Tibial nerve (tissue), 4 donors: ENCODE data around the gene MADD. TPM values are rescaled to one million over a fixed set of nuclear protein-coding genes. Genes with fewer than 3 reads are reported as not detected.
A peak's percentile ranks its signal among the peaks of the same experiment; 100 is the strongest.

ENCODE experiments used
- DNase-seq, 2 donors: peaks; one replicate each; pipeline ENCODE4 v3.0.0-alpha.2; 2019; ENCODE audit warnings: low spot score in 2 of 2
- H3K27ac ChIP-seq, 4 donors: fragments of 200-600 bp; sonication (generic) in 3 of 4; one replicate each; pipeline ENCODE4 v1.5.1; 2017 to 2019; ENCODE audit warnings: mild to moderate bottlenecking in 1 of 4
- H3K27me3 ChIP-seq, 2 donors: fragments of 200-600 bp; sonication (generic) in 1 of 2; one replicate each; pipeline versions ENCODE4 v1.5.1 to v1.6.0; 2017 to 2019
- H3K36me3 ChIP-seq, 3 donors: fragments of 200-600 bp; sonication (generic); one replicate each; pipeline ENCODE4 v1.5.1; 2018 to 2019
- H3K4me1 ChIP-seq, 4 donors: fragments of 200-600 bp; sonication (generic) in 3 of 4; one replicate each; pipeline ENCODE4 v1.5.1; 2017 to 2019
- H3K4me3 ChIP-seq, 4 donors: fragments of 200-600 bp; sonication (generic) in 3 of 4; one replicate each; pipeline ENCODE4 v1.5.1; 2017 to 2019; ENCODE audit warnings: mild to moderate bottlenecking in 1 of 4, moderate library complexity in 1 of 4
- H3K9me3 ChIP-seq, 4 donors: fragments of 200-600 bp; sonication (generic) in 3 of 4; one replicate each; pipeline ENCODE4 v1.5.1; 2017 to 2019
- CTCF ChIP-seq, 5 experiments: fragments of 200-600 bp in 3 of 5; fragments of 450-650 bp in 2 of 5; sonication (generic) in 3 of 5; IDR thresholded peaks; one replicate each; pipeline ENCODE4 v1.5.1; 2016 to 2019; ENCODE audit warnings: antibody characterized with exemption in 5 of 5, mild to moderate bottlenecking in 3 of 5, moderate library complexity in 2 of 5
- EP300 ChIP-seq, 2 donors: sonication (generic); formaldehyde crosslinking; IDR thresholded peaks; one replicate each; pipeline ENCODE4 v1.6.1; 2017; ENCODE audit warnings: antibody characterized with exemption in 2 of 2, mild to moderate bottlenecking in 1 of 2
- POLR2A ChIP-seq, 2 donors: fragments of 450-650 bp; IDR thresholded peaks; one replicate each; pipeline ENCODE4 v1.6.1; 2017; ENCODE audit warnings: antibody characterized with exemption in 2 of 2, mild to moderate bottlenecking in 2 of 2, moderate library complexity in 2 of 2
- WGBS, 2 donors: methylation state at CpG; one replicate each; pipeline ENCODE4 v1.1.5; 2018; 5-methylcytosine and 5-hydroxymethylcytosine counted together
- total RNA-seq, 4 donors: library from RNA; depleted of rRNA; stranded (reverse); fragments of >200 nt; gene quantifications; one replicate each; pipeline ENCODE4 v1.1.0, GENCODE V29; 2016

MADD gene
- total RNA-seq: 10 to 100 TPM; 41.9 to 68.0 (median 52.2) TPM

- TF ChIP-seq POLR2A (IDR thresholded peaks at IDR 0.05): peak in 1 of 2 donors; percentile 73
- peak in 1 of 2 donors; percentile 58 for TF ChIP-seq EP300 (IDR thresholded peaks at IDR 0.05)
- peak in 1 of 5 experiments; percentile 32 for TF ChIP-seq CTCF (IDR thresholded peaks at IDR 0.05)
- Histone ChIP-seq H3K27me3 (no peaks in the 10 kb centered on the region), H3K9me3 (no peaks in the 10 kb centered on the region), H3K36me3 (peaks cover 0 to 16% (median 4%) of the 10 kb centered on the region in 3 donors), H3K27ac (peak within 1 kb of the TSS; percentile 88 to 97 (median 90)), H3K4me1 (peaks cover 0 to 53% (median 23%) of the 10 kb centered on the region in 4 donors), H3K4me3 (peak within 1 kb of the TSS; percentile 50 to 83 (median 64))
- peak; percentile 63 to 64 for DNase-seq
- WGBS, 2 donors: 0 to 2% methylated on average over 6 to 17 of the region's 57 CpGs
Observed at GRCh38 chr11:47269829-47270305, at the start of gene MADD. TSS of gene MADD (plus strand) at chr11:47270133.

- DNase-seq: no peak
- peak overlapping the region in 1 of 4 donors; percentile 32 for H3K27ac ChIP-seq
- H3K27me3 ChIP-seq: no peaks in the 10 kb centered on the region
- H3K36me3 ChIP-seq: peaks cover 0 to 73% (median 0%) of the 10 kb centered on the region in 3 donors
- TF ChIP-seq CTCF (IDR thresholded peaks at IDR 0.05) (no peak), POLR2A (IDR thresholded peaks at IDR 0.05) (no peak), EP300 (IDR thresholded peaks at IDR 0.05) (no peak)
- H3K4me1 ChIP-seq: peaks cover 0 to 48% (median 14%) of the 10 kb centered on the region in 4 donors
- 50% methylated on average over 1 of the region's 1 CpG for WGBS, 2 donors
- H3K4me3 ChIP-seq: no peak overlapping the region
- no peaks in the 10 kb centered on the region for H3K9me3 ChIP-seq
Observed at GRCh38 chr11:47220401-47220821, 49.5 kb upstream of the MADD start.

GRCh38 chr11:47222696-47223095, 47.2 kb upstream of the MADD start:
- 91 to 93% methylated on average over 2 of the region's 2 CpGs for WGBS, 2 donors
- H3K36me3 ChIP-seq: peaks cover 0 to 92% (median 0%) of the 10 kb centered on the region in 3 donors

GRCh38 chr11:47225552-47226400, 44.2 kb upstream of the MADD start:
- DNase-seq: no peak
- no peak overlapping the region for H3K27ac ChIP-seq
- H3K4me3 ChIP-seq: no peak overlapping the region
- no peaks in the 10 kb centered on the region for H3K27me3 ChIP-seq
- 88 to 89% methylated on average over 7 of the region's 7 CpGs for WGBS, 2 donors
- H3K36me3 ChIP-seq: peaks cover 0 to 91% (median 0%) of the 10 kb centered on the region in 3 donors
- H3K9me3 ChIP-seq: no peaks in the 10 kb centered on the region
- no peak for TF ChIP-seq CTCF (IDR thresholded peaks at IDR 0.05)
- no peak for TF ChIP-seq EP300 (IDR thresholded peaks at IDR 0.05)
- no peak for TF ChIP-seq POLR2A (IDR thresholded peaks at IDR 0.05)
- H3K4me1 ChIP-seq: peaks cover 0 to 6% (median 0%) of the 10 kb centered on the region in 4 donors

More at GRCh38 chr11:47222696-47223095, 47.2 kb upstream of the MADD start:
- Histone ChIP-seq H3K9me3 (no peaks in the 10 kb centered on the region), H3K4me3 (no peak overlapping the region), H3K4me1 (peaks cover 0 to 26% (median 3%) of the 10 kb centered on the region in 4 donors), H3K27ac (no peak overlapping the region), H3K27me3 (no peaks in the 10 kb centered on the region)
- DNase-seq: no peak
- TF ChIP-seq POLR2A (IDR thresholded peaks at IDR 0.05) (no peak), CTCF (IDR thresholded peaks at IDR 0.05) (no peak), EP300 (IDR thresholded peaks at IDR 0.05) (no peak)

GRCh38 chr11:47229161-47229560, 40.8 kb upstream of the MADD start:
- peaks cover 0 to 73% (median 0%) of the 10 kb centered on the region in 3 donors for H3K36me3 ChIP-seq

More at GRCh38 chr11:47229161-47229560, 40.8 kb upstream of the MADD start:
- WGBS, 2 donors: 89 to 91% methylated on average over 8 of the region's 8 CpGs
- Histone ChIP-seq H3K4me1 (peaks cover 0 to 3% (median under 1%) of the 10 kb centered on the region in 4 donors), H3K9me3 (no peaks in the 10 kb centered on the region), H3K27me3 (no peaks in the 10 kb centered on the region), H3K4me3 (no peak overlapping the region), H3K27ac (no peak overlapping the region)
- TF ChIP-seq EP300 (IDR thresholded peaks at IDR 0.05) (no peak), CTCF (IDR thresholded peaks at IDR 0.05) (no peak), POLR2A (IDR thresholded peaks at IDR 0.05) (no peak)
- no peak for DNase-seq
